GM12873 (cell line): Measurements from ENCODE around the gene GSAP.

Experiments used
- CTCF ChIP-seq: IDR thresholded peaks from 2 replicates; pipeline ENCODE4 v1.5.1; 2012; ENCODE audit warnings: low read depth, mild to moderate bottlenecking, moderate library complexity, low read length, control low read depth; ENCODE audit not compliant: insufficient read depth; ENCODE audit errors: missing control alignments

GSAP gene

GRCh38 chr7:77415476-77415822 is 700 bp downstream of the GSAP start:
- TF ChIP-seq CTCF, result no peak

DNA sequence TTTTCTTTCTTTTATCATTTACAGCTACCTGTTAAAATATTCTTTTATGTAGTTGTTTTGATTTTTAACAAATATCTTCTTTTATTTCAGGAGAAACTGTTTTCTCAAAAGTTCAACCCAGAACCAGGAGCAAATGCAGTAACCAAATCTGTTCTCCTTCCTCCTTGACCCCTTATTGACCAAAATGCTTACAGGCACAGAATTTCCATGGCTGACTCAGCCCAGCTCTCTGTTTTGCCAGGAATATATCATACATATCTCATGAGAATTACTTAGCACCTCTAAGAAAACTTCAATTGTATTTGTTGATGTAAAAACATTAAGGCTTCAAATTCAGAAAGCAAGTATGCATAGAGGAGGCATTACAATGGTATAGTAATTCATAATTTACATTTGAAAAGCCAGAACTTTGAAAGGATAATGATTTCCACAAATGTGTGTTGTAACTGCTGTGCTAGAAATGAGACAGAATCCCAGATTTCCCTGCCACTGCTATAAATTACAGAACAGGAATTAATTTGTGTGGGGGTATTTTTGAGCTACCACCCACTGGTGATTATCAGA is 2.2 kb downstream of the GSAP start:
- TF ChIP-seq CTCF, result no peak

DNA sequence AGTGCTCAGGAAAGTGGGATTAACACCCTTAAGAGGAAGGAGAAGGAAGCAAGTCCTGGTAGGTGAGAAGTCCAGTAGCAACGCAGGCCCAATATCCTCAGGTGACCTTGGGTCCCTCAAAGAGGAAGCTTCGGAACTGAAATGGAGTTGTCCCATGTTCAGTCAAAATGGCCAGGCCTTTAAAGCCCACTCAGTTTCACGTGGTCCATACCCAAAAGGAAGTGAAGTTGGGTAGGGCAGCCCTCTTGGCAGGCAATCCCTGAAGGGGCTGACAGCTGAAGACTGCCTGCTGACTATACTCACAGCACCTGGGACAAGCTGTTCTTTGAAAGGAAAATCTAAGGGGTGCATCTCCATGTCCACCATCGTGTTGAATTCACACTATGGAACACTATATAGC is 3.0 kb downstream of the GSAP start:
- no peak for TF ChIP-seq CTCF

DNA sequence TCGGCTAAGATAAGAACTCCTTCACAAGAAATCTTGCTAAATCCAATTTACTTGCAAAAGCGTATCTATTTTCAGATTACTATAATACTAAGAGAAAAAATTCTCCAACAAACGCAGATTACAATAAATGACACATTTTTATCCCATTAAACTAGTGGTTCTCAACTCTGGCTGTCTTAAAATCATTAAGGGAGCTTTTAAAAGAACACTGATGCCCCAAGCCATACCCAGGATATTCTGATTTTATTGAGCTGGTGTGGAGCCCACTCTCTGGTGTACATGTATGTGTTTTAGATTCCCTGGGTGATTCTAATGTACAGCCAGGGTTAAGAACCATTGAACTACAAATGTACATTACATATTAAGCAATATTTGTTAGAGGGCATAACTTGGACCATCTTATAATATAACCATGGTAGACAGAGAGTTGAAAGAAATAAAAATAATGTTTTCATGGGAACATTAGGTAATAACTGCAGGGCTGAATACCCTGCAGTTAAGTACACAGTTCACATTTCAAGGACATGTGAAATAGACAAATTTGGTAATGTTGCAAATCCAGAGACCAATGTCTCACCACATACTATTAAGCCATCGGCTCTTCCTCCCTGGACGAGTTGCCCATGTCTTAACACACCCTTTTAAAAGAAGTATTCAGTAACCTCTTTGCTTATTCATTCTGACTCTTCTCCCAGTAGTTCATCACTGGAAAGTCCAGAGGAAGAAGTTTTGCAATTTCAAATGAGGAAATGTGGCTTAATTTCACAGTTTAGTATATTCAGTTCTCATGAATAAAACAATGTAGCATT is 6.2 kb downstream of the GSAP start:
- TF ChIP-seq CTCF, result no peak

GRCh38 chr7:77409005-77409738 is 7.0 kb downstream of the GSAP start:
- TF ChIP-seq CTCF, result no peak

DNA sequence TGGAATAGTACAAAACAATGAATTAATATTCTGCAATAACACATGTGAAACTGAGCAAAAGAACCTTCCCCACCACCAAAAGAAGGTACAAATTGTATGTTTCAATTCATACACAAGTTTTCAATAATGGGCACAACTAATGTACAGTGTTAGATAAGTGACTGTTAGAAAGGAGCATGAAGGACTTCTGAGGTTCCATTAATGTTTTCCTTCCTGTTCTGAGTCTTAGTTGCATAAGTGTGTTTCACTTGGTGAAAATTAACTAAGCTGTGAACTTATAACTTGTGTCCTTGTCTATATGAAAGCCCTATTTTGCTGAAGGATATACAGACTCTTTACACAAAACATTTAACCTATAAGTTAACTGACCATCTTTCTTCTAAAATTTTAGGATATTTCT is 8.2 kb downstream of the GSAP start:
- no peak for TF ChIP-seq CTCF

DNA sequence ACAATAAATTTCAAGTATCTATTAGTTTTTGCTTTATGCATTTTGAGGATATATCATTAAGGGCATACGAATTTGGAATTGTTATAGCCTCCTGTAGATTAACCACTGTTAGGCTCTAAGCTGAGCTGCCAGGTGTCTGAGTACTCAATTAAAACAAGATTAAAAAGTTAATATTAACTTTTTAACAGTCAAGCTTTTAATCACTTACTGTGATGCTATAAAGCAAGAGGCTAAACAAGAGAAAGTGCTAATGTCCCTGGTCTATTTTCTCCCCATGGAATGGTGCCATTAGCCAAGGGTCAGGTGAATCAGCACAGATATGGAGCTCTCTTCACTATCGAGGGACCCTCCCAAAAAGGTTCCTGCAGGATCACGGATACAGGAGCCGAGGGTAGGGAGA is 9.7 kb downstream of the GSAP start:
- TF ChIP-seq CTCF, result no peak
